ENCODE measurements around the gene RNF166.

Gene RNF166

DNA sequence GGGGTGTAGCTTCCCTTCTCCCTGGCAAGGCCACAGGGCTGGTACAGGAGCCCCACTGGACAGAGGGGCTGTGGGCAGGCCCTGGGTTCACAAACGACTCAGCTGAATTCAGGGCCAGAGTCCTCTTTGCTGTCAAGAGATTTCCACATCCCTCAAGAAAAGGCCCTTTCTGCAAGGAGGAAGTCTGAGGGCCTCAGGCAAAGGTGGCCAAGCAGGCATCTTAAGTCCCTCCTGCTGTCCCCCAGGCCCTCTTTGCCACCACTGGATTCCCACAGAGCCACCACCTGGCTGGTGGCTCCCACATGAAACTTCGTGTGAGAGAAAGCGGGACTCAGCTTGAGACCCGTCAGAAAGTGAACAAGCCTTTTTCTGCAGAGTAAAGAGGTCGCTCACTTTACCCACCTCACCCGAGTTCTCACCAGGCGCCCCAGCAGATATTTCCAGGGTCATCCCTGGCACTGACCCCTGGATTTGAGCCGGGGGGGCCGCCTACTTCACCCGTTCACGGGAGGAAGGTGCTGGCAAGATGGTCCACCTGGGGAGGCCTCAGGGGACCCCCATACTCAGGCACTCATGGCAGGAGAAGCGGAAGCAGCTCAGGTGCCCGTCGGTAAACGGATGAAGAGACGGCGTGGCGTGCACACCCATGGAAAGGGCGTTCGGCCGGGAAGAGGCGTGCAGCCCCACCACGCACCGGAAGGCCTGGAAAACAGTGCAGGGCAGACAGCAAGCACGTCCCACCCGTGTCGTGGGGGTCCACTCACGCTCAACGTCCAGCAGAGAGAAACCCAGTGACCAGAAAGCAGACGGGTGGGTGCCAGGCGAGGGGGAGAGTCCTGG, 3.6 kb downstream of the RNF166 start:
- Histone ChIP-seq H3K9me3 (replicated peaks; ENCODE audit: insufficient read depth, low read length) (no peaks in the 10 kb centered on the region), H3K4me1 (ENCODE audit: low read length) (peaks cover 13% of the 10 kb centered on the region), H4K20me1 (ENCODE audit: insufficient read depth, low read length) (no peaks in the 10 kb centered on the region), H3F3A (ENCODE audit: insufficient read depth, low read length) (peaks cover 7% of the 10 kb centered on the region; the same call in 1 of the 2 replicates), H3K4me3 (ENCODE audit: low read length) (no peak overlapping the region), H3K36me3 (replicated peaks; ENCODE audit: insufficient read depth, low read length) (no peaks in the 10 kb centered on the region), H3K27ac (ENCODE audit: low read length) (no peak overlapping the region), H3K4me2 (ENCODE audit: low read depth, low read length) (no peak overlapping the region), H3K79me2 (ENCODE audit: low read length) (peaks cover 29% of the 10 kb centered on the region), H3K27me3 (replicated peaks; ENCODE audit: insufficient read depth, low read length) (no peaks in the 10 kb centered on the region), H3K9me2 (replicated peaks; ENCODE audit: insufficient read depth, low read length) (no peaks in the 10 kb centered on the region), H3K9ac (ENCODE audit: low read length) (no peak overlapping the region), H2AFZ (ENCODE audit: low read length) (no peak overlapping the region)
- no peak for DNase-seq
- TF ChIP-seq, protein P1, sequence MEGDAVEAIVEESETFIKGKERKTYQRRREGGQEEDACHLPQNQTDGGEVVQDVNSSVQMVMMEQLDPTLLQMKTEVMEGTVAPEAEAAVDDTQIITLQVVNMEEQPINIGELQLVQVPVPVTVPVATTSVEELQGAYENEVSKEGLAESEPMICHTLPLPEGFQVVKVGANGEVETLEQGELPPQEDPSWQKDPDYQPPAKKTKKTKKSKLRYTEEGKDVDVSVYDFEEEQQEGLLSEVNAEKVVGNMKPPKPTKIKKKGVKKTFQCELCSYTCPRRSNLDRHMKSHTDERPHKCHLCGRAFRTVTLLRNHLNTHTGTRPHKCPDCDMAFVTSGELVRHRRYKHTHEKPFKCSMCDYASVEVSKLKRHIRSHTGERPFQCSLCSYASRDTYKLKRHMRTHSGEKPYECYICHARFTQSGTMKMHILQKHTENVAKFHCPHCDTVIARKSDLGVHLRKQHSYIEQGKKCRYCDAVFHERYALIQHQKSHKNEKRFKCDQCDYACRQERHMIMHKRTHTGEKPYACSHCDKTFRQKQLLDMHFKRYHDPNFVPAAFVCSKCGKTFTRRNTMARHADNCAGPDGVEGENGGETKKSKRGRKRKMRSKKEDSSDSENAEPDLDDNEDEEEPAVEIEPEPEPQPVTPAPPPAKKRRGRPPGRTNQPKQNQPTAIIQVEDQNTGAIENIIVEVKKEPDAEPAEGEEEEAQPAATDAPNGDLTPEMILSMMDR (IDR thresholded peaks at IDR 0.05; ENCODE audit: low read length), result no peak
- TF ChIP-seq EZH2 (optimal IDR thresholded peaks at IDR 0.05; ENCODE audit: low read depth, low read length) (no peak), EZH2phosphoT487 (IDR thresholded peaks at IDR 0.05; ENCODE audit: low read length) (no peak)

DNA sequence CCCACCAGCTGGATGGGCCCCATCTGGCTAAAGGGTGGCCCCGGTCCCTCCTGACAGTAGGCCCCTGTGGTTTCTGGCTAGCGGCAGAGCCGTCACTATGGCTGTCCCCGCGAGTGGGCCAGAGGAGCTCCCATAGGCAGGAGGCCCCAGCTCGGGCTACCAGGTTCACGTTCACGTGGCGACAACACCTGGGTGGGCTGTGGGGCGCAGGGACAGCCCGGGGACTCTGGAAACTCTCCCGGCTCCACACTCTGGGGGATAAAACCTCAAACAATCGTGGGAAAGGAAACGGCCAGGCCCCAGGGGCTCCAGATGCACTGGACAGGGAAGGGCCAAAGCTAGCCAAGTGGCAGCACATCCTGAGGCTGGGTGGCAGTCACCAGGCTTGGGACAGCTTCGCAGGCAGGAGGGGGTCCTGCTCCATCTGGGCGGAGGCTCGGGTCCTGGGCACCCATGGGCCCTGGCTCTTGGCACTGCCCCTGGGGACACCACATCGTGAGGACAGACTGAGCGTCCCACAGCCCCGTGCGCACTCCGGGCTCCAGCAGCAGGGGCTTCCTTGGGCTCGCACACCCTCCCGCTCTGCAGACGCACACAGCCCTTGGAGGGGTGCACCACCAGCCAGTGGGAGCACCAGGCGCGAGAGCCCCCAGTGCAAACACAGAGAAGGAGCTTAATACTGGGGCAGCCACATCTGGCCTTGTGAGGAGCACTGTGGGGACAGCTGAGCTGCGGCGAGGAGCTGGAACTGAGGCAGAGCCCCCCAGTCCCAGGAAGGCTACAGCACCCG, 4.4 kb downstream of the RNF166 start:
- Histone ChIP-seq H3K27ac (ENCODE audit: low read length) (peak overlapping the region; percentile 10; the same call in 1 of the 2 replicates), H3F3A (ENCODE audit: insufficient read depth, low read length) (peaks cover 3% of the 10 kb centered on the region; the same call in 1 of the 2 replicates), H3K9me2 (replicated peaks; ENCODE audit: insufficient read depth, low read length) (no peaks in the 10 kb centered on the region), H3K9me3 (replicated peaks; ENCODE audit: insufficient read depth, low read length) (no peaks in the 10 kb centered on the region), H4K20me1 (ENCODE audit: insufficient read depth, low read length) (no peaks in the 10 kb centered on the region), H3K4me1 (ENCODE audit: low read length) (peaks cover 13% of the 10 kb centered on the region), H3K79me2 (ENCODE audit: low read length) (peaks cover 29% of the 10 kb centered on the region), H3K4me2 (ENCODE audit: low read depth, low read length) (peak overlapping the region; percentile 76), H3K27me3 (replicated peaks; ENCODE audit: insufficient read depth, low read length) (no peaks in the 10 kb centered on the region), H3K4me3 (ENCODE audit: low read length) (peak overlapping the region; percentile 52; the same call in 1 of the 2 replicates), H3K36me3 (replicated peaks; ENCODE audit: insufficient read depth, low read length) (no peaks in the 10 kb centered on the region), H3K9ac (ENCODE audit: low read length) (no peak overlapping the region), H2AFZ (ENCODE audit: low read length) (no peak overlapping the region)
- TF ChIP-seq, protein P1 (IDR thresholded peaks at IDR 0.05; ENCODE audit: low read length), result no peak
- TF ChIP-seq EZH2 (optimal IDR thresholded peaks at IDR 0.05; ENCODE audit: low read depth, low read length) (no peak), EZH2phosphoT487 (IDR thresholded peaks at IDR 0.05; ENCODE audit: low read length) (no peak)
- DNase-seq, result no peak

DNA sequence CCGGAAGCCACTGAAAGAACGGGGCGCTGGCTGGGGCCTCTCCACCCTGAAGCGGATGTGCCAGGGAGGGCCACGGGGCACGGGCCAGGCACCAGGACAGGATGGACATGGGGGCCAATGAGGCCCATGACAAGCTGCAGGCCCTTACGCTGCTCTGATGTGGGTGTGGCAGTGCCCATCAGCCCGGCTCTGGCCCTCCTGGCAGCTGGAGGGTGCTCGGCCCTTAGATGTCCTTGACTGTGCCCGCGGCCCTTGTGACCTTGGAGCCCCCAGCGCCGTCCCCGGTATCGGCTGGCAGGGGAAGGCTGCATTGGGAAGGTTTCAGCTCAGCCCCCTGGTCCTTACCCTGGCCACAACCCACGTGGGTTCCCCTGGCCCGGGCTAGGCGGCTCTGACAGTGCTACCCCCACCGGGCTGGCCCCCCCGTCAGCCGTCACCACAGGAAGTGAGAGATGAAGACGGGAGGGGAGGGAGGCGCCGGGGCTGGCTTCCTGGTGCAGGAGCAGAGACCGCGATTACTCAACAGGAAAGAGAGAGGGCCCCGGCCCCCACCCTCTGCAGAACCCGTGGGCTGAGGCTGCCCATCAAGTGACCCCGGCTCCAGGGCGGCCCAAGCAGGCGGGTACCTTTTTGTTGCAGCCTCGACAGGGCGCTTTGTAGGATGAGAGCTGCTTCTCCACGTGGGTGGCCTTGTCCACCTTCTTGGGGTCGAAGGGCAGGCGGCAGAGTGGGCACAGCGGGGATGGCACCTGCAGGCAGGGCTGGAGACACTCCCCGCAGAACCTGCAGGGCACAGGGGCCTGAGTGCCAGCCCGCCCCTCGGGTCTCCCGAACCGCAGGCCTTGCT, 5.3 kb downstream of the RNF166 start:
- peak overlapping the region; percentile 52 for H3K4me3 ChIP-seq (ENCODE audit: low read length)
- peak overlapping the region; percentile 69 for H3K27ac ChIP-seq (ENCODE audit: low read length)
- no peaks in the 10 kb centered on the region for H3K9me2 ChIP-seq (replicated peaks; ENCODE audit: insufficient read depth, low read length)
- peaks cover 13% of the 10 kb centered on the region for H3K4me1 ChIP-seq (ENCODE audit: low read length)
- peak; percentile 81 for DNase-seq
- no peaks in the 10 kb centered on the region for H4K20me1 ChIP-seq (ENCODE audit: insufficient read depth, low read length)
- no peaks in the 10 kb centered on the region for H3K36me3 ChIP-seq (replicated peaks; ENCODE audit: insufficient read depth, low read length)
- no peaks in the 10 kb centered on the region for H3K9me3 ChIP-seq (replicated peaks; ENCODE audit: insufficient read depth, low read length)
- H3K4me2 ChIP-seq (ENCODE audit: low read depth, low read length), result peak overlapping the region; percentile 76
- peak overlapping the region; percentile 62 for H3K9ac ChIP-seq (ENCODE audit: low read length)
- TF ChIP-seq, protein P1 (IDR thresholded peaks at IDR 0.05; ENCODE audit: low read length), result no peak
- no peak for TF ChIP-seq EZH2phosphoT487 (IDR thresholded peaks at IDR 0.05; ENCODE audit: low read length)
- no peak for TF ChIP-seq EZH2 (optimal IDR thresholded peaks at IDR 0.05; ENCODE audit: low read depth, low read length)
- peaks cover 29% of the 10 kb centered on the region for H3K79me2 ChIP-seq (ENCODE audit: low read length)
- H3F3A ChIP-seq (ENCODE audit: insufficient read depth, low read length), result no peaks in the 10 kb centered on the region; the same call in 1 of the 2 replicates
- H2AFZ ChIP-seq (ENCODE audit: low read length), result no peak overlapping the region
- no peaks in the 10 kb centered on the region for H3K27me3 ChIP-seq (replicated peaks; ENCODE audit: insufficient read depth, low read length)

Data from MM.1S (cell line).